Fibroblast of villous mesenchyme (primary cell): ENCODE results near the gene DCDC1. TPM values are rescaled to one million over a fixed set of nuclear protein-coding genes. Genes with fewer than 3 reads are reported as not detected.

Experiments used
- DNase-seq: peaks from one replicate; pipeline ENCODE4 v3.0.0-alpha.2; 2010; ENCODE audit warnings: low read depth
- H3K4me3 ChIP-seq: 2 replicates; pipeline ENCODE4 v1.5.1; 2011; ENCODE audit warnings: low read depth, mild to moderate bottlenecking, low read length
- CTCF ChIP-seq: IDR thresholded peaks from 2 replicates; pipeline ENCODE4 v1.5.1; 2012; ENCODE audit warnings: low read depth, mild to moderate bottlenecking, low read length; ENCODE audit not compliant: insufficient read depth
- total RNA-seq: library from RNA; depleted of rRNA; stranded (reverse); fragments of >200 nt; gene quantifications from 2 replicates; pipeline ENCODE4 v1.2.3, GENCODE V29; 2012

The DCDC1 gene
- total RNA-seq, 1 donor: 0.43 TPM

DNA sequence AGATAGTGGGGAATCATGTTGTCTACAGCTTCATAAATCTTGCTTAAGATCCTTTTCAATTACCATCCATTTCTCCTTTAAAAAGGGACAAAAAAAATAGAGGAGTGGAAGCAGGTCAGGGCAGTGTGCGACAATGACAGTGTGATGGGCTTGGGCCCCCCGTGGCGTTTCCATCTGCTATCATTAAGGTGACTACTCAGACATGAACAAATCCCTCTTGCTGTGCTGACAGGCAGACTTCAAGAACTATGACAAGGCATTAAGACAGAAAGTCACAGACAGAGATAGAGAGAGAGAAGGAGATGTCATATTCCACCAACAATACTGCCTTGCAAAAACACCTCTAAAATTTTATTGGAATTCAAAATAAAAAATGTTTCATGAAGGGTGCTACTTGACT lies 263.2 kb downstream of the DCDC1 start:
- H3K4me3 ChIP-seq: no peak overlapping the region
- TF ChIP-seq CTCF: no peak
- DNase-seq: no peak

DNA sequence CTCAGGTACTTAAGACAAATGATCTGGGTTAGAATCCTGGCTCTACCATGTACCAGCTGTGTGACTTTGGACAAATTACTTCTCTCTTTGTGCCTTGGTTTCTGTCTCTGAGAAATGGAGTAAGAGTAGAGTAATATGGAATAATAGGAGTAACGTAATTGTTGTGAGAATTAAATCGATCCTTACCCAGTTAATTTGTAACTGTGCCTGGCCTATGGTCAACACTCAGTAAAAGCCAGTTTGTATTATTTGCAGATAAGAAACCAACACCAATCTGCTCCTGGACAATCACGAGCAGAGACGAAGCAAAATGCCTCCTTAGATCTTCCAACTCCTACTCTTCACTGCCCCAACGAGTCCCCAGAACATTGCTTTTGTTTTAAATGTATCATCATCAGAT lies 266.7 kb downstream of the DCDC1 start:
- no peak for TF ChIP-seq CTCF
- H3K4me3 ChIP-seq: no peak overlapping the region

GRCh38 chr11:31102316-31102715 lies 267.2 kb downstream of the DCDC1 start:
- DNase-seq: no peak
- no peak overlapping the region for H3K4me3 ChIP-seq
- TF ChIP-seq CTCF: no peak

More for the DNA sequence above, 266.7 kb downstream of the DCDC1 start:
- no peak for DNase-seq

DNA sequence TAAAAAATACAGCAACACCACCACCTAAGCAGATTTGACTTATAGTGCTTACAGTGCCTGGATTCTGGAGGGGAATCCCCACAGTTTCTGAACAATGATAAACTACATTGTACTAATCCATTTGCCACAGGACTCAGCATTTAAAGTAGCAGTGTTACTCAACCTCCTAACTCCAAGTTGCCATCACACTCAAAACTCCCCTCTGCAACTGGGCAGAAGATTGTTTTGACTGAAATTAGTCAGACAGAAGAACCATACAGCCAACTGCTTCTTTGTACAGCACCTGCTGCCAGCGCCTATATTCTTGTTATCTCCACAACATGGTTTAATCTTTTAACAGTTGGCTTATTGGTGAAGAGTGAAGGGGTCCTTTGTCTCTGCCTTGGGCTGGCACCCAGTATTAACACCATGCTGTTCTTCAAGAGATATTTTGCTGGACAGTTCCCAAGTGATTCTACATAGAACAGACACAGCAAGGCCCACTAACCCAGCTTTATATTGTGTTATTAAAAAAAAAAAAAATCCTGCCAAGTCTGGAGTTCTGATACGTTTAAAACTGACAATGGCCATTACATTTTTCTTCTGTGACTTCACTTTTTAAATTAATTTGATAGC lies 273.2 kb downstream of the DCDC1 start:
- no peak for DNase-seq
- no peak overlapping the region for H3K4me3 ChIP-seq
- no peak for TF ChIP-seq CTCF

GRCh38 chr11:31092638-31093037 lies 276.9 kb downstream of the DCDC1 start:
- DNase-seq: no peak
- H3K4me3 ChIP-seq: no peak overlapping the region
- no peak for TF ChIP-seq CTCF

DNA sequence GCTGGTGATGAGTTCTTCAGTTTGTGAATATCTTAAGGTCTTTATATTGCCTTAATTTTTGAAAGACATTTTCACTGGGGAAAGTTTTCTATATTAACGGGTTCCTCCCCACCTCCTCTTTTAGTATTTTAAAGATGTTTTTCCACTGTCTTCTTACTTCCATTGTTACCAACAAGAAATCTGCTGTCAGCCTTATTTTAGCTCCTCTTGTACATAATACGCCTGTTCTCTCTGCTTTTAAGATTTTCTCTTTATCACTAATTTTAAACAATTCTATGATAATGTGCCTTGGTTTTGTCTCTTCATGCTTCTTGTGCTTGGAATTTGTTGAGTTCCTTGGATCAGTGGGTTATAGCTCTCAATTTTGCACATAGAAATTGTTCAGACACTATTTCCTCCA lies 280.4 kb downstream of the DCDC1 start:
- no peak for TF ChIP-seq CTCF
- no peak overlapping the region for H3K4me3 ChIP-seq
- no peak for DNase-seq
